ENCODE data around the gene PDILT.

The PDILT gene

DNA sequence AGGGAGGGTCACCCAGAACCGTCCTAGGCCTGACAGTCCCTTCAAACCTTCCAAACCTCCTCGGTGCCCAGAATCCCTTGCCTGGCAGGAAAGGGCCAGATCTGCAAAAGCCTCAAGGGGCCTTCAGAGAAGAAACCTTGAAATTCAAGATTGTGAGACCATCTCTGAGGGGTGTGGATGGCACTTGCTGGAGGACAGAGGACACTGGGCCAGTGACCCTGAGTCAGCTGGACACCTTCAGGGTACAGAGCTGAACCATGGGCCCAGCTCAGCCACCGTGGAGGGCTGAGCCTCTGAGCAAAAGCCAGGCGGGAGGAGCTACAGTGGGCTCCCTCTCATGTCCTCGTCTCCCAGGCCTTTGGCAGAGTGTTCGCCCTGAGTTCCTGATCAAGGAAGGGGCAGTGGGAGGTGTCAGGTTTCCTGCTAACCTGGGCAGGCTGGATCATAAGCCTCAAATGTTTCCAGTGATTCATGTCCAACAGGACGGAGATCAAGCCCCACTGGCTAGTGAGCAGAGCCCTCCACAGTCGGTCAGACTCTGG lies 3.0 kb downstream of the PDILT start:
- no peak for DNase-seq

DNA sequence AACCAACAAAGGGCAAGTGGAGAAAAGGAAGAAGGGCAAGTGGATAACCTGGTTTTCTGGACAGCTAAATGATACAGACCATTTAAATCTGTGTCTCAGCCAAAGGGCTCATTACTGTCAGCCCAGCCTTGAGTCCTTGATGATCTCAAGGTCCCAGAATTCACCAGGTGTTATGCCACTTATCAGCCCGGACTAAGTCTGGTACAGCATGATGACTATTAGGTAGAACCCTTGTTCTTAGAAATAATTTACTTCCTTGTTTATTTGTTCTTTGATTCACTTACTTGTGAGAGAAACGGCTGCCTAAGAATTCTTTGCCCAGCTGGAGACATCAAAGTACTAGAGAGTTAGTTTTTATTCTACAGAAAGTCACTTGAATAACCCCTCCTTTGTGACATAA lies 3.5 kb downstream of the PDILT start:
- DNase-seq: no peak

DNA sequence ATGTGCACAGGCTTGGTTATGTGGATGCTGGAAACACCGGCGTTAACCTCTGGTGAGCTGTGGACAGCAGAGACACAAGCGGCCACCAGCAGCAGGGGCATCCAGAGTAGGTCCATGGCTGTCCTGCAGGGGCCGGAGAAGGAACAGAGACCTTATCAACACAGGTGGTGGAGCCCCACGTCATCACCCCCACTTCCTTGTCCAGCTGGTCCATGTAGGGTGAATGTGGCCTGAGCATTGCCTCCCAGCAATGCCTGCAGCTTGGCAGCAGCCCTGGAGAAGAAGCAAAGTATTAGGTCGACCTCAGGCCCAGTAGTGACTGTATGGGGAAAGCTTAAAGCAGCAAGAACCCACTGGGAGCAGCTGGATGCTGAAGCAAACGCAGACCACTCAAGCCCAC lies 5.4 kb downstream of the PDILT start:
- DNase-seq: no peak

DNA sequence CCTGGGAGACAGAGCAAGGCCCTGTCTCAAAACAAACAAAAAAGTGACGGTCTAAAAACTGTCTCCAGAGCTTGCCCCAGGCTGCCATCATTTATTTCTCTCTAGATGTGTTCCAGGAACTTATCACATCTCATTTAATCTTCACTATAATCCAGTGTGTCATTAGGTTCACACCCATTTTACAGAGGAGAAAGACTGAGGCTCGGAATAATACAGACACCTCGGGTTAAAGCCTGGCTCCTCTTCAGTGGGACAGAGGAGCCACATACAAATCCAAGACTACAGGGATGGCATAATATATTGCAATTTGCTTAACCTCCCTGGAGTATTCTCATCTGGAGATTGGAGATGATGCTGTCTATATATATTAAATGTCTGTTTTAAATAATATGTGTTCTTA lies 5.9 kb downstream of the PDILT start:
- DNase-seq: no peak

DNA sequence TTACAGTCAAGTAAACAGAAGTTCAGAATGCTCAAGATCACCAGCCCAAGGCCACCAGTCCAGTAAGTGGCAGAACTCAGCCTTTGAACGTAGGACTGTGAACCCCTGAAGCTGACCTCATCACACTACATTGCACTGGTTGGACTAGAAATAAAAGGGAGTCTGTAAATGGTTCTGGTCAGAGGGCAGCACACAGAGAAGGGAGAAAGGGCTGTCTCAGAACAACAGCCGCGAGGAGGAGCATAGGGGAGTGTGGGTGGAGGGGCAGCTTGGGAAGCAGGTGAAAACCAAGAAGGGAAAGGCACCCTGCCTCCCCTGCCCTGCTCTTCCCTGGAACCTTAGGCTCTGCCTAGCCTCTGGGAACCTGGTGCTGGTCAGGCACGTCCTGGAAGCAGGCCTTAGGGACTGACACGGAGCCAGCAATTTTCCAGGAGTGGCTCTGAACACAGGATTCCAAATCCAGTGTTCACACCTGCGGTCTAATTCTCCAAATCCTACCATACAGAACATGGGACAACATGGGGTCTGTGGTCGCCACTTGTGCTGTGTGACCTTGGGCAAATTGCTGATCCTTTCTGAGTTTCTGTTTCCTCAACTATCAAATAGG lies 7.0 kb downstream of the PDILT start:
- DNase-seq: no peak

DNA sequence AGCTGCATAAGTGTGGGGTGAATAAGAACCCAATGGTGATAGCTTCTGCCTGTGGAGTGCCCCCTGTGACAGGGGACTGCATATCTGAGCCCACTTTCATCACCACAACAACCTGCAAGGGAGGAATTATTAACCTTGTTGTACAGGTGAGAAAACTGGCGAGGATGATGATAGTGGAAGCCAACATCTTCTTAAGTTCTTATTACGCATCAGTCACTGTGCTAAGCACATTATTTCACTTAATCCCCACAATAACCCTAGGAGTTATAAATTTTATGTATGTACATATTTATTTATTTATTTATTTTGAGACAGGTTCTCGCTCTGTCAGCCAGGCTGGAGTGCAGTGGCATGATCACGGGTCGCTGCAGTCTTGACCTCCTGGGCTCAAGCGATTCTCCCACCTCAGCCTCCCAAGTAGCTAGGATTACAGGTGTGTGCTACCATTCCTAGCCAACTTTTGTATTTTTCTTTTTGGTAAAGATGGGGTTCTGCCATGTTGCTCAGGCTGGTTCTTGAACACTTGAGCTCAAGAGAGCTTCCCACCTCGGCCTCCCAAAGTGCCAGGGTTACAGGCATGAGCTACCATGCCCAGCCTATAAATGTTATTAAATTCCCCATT lies 7.6 kb downstream of the PDILT start:
- DNase-seq: no peak

DNA sequence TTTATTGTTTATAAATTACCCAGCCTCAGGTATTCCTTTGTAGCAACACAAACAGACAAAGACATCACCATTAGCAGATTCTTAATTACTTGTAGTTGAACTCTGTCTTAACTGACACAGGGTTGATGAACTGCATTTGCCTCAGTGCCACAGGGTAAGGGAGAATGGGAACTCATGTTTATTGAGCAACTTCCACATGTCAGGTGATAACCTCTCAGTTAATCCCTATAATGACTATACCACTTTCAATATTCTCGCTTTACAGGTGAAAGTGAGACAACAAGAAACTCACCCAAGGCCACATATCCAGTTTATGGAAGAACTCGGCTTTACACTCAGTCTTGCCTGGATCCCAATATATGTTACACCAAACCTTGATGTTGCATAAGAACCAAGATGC lies 8.6 kb downstream of the PDILT start:
- no peak for DNase-seq

DNA sequence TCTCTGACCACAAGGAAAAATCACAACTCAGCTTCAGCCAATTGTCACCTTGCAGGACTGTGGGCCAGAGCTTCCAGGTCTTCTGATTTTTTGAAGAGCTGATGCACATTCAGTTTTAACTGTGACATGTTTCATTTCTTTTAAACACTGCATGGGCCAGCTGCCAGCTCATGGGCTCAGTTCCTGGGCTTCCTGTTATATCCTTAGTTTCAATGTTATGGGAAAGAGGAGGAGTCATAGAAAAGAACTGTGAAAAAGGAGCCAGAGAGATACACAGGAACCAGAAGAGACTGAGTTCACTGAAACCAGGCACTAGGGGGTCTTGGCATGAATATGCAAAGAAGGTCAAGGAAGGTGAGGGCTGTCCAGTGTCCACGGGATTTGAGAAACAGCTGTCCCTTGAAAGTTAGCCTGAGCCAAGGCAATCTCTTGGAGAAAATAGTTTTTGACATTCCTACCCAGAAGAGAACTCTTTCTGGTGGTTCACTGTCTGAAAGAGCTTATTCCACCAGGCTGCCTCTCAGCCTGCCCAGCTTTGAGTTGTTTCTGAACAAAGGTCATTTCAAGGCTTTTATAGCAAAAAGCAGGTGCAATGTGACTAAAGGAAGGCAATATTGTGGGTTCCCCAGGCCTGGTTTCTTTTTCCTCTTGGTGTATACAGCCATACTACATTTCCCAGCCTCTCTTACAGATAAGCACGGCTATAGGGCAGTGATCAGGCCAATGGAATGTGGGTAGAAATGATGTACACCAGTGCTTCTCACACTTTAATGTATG lies 10.5 kb downstream of the PDILT start:
- no peak for DNase-seq

DNA sequence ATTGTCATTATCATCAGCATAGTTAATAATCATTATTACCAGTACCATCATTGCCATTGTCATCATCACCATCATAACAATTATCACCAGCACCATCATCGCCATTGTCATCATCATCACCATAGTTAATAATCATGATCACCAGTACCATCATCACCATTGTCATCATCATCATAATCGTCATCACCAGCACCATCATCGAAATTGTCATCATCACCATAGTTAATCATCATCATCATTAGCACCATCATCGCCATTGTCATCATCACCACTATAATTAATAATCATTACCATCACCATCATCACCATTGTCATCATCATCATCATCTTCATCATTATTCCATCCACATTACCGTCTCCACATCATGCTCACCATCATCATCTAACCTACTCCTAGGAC lies 13.5 kb downstream of the PDILT start:
- DNase-seq: no peak

DNA sequence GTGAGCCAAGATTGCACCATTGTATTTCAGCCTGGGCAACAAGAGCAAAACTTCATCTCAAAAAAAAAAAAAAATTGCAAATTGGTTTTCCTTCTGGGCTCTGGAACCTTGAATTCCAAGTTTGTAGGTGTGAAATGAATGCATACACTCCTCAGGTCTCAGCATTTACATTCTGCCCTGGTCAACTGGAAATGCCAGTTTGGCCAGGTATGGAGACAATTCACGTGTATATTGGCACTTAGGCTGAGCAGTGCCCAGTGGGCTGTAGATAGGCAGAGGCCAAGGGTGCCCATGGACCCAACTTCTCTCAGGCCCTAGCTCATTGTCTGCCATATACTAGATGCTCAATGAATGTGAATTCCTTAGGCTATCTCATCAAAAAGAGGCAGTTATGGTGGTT lies 15.7 kb downstream of the PDILT start:
- no peak for DNase-seq

DNA sequence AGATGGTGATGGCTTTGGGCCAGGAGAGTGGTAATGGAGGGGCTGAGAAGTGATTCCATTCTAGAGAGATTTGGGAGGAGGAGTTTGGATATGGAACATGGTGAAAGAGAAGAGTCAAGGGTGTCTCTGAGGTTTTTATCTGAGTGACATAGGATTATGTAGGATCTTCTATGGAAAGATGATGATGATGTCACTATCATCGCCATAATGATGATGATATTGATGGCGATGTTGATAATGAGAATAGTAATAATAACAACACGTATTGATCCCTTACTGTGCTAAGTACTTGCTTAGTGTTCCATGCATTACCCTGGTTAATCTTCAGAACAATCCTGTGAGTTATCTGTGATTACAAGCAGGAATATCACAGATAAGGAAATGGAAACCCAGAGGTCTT lies 16.6 kb downstream of the PDILT start:
- no peak for DNase-seq

DNA sequence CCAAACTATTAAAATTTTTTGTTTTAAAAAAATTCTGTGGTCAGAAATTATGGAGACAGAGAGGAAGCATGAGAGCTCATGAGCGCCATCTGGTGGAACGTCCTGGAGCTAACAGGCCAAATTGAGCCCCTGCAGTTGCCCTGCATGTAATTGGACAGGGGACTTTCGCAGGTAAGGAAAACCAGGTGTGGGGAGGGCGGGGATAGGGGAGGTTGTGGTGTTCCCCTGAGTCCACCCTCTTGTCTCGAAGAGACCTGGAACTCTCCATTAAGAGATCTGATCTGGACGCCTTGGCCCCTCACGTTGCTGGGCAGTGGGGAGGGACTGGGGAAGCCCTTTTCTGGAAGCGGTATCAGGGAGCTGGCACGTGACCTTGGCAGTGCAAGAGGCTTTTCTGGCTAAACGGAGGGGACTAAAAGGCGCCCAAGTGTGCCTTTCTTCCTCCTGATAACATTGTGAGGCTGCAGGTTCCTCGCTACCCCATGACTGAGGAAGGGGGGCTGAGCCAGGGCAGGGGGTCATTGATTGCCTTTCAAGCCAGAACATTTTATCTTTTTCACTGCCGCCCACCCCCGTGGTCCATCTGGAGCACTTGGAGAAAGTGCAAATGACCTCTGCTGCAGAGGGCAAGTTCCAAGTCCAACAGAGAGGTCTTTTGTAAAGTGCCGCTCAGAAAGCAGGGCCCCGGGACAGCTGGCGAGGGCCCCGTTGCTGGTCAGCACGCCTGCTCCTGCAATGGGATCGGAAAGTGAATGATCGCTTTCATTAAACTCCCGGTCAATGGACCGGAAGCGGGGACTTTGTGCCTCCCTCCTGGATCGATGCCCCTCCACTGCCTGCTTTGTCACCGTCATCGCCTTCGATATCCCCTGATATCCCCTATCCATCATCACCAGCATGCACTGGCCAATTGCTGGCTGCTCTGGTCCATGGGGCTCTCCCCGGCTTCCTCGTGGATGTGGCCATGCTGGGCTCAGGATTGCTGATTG lies 18.4 kb downstream of the PDILT start:
- DNase-seq: peak in 1 of 2 experiments; percentile 4

DNA sequence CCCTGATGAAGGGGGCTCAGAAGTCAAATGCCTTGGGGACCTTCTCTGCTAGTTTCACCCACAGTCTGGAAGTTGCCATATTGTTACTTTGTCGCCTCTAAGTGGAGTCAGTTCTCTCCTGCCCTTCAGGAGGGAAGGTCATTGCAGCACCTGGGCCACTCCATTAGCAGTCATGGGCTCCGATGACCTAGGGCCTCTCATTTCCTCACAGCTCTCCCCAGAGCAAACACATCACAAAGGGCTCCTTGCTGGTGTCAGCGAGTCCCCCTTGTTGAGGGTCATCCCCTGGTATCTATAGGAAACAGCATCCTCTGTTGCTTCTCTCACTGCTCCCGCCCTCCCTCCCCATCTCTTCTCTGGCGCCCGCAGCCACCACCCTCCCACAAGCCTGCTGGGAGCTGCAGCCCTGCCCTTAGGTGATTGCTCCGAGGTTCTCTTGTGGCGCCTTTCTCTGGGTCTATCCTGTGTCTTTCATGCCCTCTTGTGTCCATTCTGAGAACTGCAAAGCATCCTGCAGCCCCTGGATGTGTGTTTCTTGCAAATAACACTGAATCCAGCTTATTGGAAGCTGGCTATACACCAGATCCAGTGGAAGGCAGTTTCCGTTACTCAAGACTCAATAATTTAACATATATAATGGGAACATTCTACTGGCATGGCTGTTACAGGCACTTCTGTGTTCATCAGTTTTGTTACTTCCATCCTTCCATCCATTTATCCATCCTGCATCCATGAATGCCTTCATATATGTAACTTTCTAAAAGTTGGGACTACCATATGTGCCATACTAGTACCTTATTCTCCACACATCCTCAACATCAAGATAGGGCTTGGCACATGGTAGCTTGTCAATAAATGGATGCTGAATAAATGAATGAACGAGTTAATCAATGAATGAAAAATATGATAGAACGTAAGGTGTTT lies 21.2 kb downstream of the PDILT start:
- peak in 1 of 2 experiments; percentile 41 for DNase-seq

DNA sequence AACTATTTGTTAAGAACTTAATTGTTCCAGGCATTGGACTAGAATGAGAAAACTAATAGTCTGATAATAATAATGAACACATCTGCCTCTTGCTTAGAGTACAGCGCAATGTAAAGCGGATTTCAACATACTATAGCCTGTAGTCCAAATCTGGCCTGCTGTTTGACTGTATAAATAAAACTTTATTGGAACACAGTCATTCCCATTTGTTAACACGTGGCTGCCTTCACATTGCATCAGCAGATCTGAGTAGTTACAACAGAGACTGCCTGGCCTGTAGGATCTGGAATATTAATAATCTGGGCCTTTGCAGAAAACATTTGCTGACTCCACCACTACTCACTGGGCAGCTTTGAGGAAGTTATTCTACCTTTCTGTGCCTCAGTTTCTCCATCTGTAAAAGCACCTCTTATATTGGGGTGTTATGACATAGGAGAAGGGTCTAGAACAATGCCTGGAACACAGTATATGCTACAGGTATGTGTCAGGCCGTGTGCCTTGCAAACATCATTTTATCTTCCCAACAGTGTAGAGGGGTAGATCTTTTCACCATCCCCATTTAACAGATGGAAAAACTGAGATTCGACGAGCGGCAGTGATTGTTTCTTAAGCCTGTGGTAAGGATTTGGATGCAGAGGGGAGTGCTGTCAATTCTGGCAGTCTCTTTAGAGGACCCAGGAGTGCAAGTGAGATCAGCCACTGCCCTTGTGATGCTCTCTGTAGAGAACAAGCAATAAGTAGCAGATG lies 22.2 kb downstream of the PDILT start:
- no peak for DNase-seq

DNA sequence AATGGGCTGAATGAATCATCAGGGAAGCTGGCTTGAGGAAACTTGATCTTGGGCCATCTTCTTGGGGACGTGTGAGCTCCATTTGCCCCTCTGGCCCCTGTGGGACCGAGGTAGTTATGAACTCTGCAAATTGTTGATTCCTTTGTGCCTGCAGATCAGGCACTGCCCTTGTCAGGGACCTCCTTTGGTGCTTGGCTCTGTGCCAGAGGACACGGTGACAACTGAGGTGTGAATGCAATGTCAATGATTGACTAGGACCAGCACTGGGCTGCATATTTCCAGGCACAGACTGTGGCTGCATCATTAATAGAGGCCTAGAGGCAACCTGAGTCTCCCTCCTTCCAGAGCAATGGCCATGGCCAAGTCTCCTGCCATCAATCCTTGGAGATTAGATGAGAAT lies 23.8 kb downstream of the PDILT start:
- no peak for DNase-seq

DNA sequence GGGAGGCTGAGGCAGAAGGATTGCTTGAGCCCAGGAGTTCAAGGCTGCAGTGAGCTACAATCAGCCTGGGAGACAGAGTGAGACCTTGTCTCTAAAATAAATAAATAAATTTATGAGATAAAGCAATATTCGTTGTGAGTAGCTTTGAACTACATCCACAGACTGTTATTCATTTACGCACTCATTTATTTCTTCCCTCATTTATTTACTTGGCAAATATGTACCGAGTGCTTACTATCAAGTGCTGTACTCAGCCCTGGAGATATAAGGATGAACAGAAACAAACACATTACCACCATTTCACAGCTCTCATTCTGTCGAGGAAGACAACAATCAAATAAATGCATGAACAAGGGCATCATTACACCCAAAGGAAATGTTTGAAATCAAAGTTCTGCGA lies 27.4 kb downstream of the PDILT start:
- no peak for DNase-seq

DNA sequence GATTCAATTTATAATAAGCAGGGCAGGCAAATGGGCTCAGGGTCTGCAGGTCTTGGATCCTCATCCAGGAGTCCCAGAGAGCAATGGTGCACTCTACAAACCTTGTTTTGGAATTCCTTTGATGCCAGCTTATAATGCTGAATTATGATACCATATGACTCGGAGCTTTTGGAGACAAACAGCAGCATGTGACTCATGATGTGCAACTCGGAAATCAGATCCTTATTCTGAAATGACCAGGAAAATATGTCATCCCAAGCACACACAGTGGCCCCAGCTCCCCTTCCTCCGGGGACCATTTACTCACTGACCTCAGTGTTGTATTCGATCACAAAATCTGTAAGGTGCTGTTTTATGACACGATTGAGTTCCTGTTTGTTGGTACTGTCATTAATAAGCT lies 31.8 kb downstream of the PDILT start:
- DNase-seq: no peak

DNA sequence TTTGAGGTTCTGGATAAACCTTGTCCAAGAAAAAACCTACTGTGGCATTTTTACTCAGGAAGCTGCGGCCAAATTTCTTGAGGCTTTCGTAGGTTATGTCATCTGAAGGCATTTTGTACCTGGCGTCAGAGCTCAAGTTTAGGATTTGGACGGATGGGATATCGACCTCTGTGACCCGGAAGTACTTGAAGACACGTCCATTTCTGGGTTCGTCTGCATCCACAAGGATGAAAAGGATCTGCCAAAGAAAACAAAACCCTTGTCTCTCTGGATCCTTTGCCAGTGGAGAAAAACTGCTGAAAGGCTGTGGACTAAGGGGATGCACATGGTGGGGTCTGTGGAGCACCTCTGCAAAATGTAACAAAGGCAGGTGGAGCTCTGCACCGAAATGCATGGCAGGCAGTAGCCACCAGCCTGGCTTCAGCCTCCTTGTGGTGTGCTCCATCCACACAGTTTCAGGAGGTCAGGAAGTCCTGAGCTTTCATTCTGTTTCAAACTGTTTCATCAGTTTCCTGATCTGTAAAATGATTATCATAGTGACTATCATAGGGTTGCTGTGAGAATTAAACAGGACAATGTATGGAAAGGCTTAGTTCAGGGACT lies 35.0 kb downstream of the PDILT start:
- DNase-seq: no peak

DNA sequence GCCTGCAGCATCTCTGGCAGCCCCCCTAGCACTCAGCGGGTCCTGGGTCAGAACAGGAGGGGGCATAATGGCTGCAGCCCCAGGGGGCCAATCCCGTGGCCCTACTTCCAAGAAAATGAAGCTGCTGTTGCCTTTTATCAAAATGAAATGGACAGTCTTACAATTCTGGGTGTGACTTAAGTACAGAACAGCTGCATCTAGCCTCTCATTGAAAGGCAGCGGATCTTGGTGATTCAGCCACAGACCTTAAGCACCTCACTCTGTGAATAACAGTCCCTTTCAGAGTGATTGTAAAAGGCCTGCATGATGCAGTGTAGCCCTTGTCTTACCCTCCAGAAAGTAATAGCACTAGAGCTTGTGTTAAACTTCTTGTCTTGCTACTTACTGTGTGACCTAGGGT lies 40.5 kb downstream of the PDILT start:
- no peak for DNase-seq

DNA sequence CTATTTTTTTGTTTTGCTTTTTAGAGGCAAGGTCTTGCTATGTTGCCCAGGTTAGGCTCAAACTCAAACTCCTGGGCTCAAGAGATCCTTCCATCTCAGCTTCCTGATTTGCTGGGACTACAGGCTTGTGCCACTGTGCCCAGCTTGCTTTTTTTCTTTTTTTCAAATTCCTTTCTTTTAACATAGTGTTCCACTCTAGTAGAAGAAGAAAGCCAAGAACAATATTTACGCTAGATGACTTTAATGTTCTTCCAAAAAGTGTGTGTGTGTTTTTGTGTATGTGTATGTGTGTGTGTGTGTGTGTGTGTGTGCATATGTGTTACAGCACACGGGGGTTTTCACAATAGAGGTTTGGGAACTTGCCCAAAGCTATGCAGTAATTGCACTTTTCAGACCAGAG lies 41.3 kb downstream of the PDILT start:
- DNase-seq: no peak

DNA sequence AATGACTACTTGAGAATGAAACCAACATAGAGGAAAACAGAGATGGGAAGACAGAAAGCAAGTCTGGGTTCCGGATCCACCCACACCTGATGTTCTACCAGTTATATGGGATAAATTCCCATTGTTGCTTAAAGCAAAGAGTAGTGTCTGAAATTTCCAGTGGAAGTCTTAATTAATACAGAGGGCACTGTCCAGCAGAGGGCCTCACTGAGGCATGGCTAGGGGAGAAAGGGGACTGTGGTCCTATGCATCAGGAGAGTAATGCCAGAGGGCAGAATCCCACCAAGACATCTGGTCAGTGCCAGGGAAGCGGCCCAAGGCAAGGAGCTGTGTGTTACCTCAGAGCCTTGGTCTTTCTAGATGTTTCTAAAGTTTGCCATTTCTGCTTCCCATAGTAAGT lies 44.5 kb downstream of the PDILT start:
- DNase-seq: no peak

Data from SW 1271 (cell line).